ENCODE results near the gene RHOF. TPM values are rescaled to one million over a fixed set of nuclear protein-coding genes. Genes with fewer than 3 reads are reported as not detected.

RHOF gene
- polyA plus RNA-seq (ENCODE audit: insufficient read length), result 15.9 TPM
- long read RNA-seq, donor 1, transcript RHOF-201 (5 exons, 3,009 nt), result major isoform, 7 of 9 reads
- long read RNA-seq, donor 1, partial matches to known transcripts, result 0 of 9 reads
- long read RNA-seq, donor 1, other reads (novel, unspliced or antisense), result 0 of 9 reads
- long read RNA-seq, donor 2, transcript RHOF-201 (5 exons, 3,009 nt), result major isoform, 5 of 5 reads
- long read RNA-seq, donor 2, partial matches to known transcripts, result 0 of 5 reads
- long read RNA-seq, donor 2, other reads (novel, unspliced or antisense), result 0 of 5 reads
- long read RNA-seq, donor 3, partial matches to known transcripts, result 0 of 3 reads
- long read RNA-seq, donor 3, other reads (novel, unspliced or antisense), result 0 of 3 reads
- long read RNA-seq, donor 4, partial matches to known transcripts, result 0 of 2 reads
- long read RNA-seq, donor 4, other reads (novel, unspliced or antisense), result 0 of 2 reads
- long read RNA-seq, donor 5, transcript RHOF-201 (5 exons, 3,009 nt), result major isoform, 8 of 9 reads
- long read RNA-seq, donor 5, partial matches to known transcripts, result 0 of 9 reads
- long read RNA-seq, donor 5, other reads (novel, unspliced or antisense), result 0 of 9 reads
- long read RNA-seq, donor 6, partial matches to known transcripts, result 0 of 6 reads
- long read RNA-seq, donor 6, other reads (novel, unspliced or antisense), result 0 of 6 reads
- long read RNA-seq, donor 7, transcript RHOF-201 (5 exons, 3,009 nt), result major isoform, 11 of 12 reads
- long read RNA-seq, donor 7, partial matches to known transcripts, result 0 of 12 reads
- long read RNA-seq, donor 7, other reads (novel, unspliced or antisense), result 0 of 12 reads
- long read RNA-seq, donor 8, partial matches to known transcripts, result 11 of 13 reads
- long read RNA-seq, donor 8, other reads (novel, unspliced or antisense), result 0 of 13 reads

- no peak for DNase-seq
Measured at GRCh38 chr12:121793440-121793837, at the start of gene RHOF. Gene RHOF (minus strand): TSS chr12:121793688. CDS start chr12:121793633, 55 bp downstream.

GRCh38 chr12:121839993-121840761, 46.7 kb upstream of the RHOF start:
- no peak for DNase-seq

GRCh38 chr12:121839106-121839992, 45.9 kb upstream of the RHOF start:
- peak; percentile 97 for DNase-seq

GRCh38 chr12:121838126-121838525, 44.6 kb upstream of the RHOF start:
- DNase-seq, result no peak

- no peak for DNase-seq
Measured at GRCh38 chr12:121837680-121838079, 44.2 kb upstream of the RHOF start.

GRCh38 chr12:121831571-121832245, 38.2 kb upstream of the RHOF start:
- DNase-seq, result no peak

GRCh38 chr12:121830588-121831265, 37.2 kb upstream of the RHOF start:
- DNase-seq, result no peak

- DNase-seq, result no peak
Measured at GRCh38 chr12:121830134-121830533, 36.6 kb upstream of the RHOF start.

- no peak for DNase-seq
Measured at GRCh38 chr12:121829250-121829918, 35.9 kb upstream of the RHOF start.

GRCh38 chr12:121828826-121829225, 35.3 kb upstream of the RHOF start:
- no peak for DNase-seq

- DNase-seq, result no peak
Measured at GRCh38 chr12:121828306-121828705, 34.8 kb upstream of the RHOF start.

- no peak for DNase-seq
Measured at GRCh38 chr12:121827351-121828099, 34.0 kb upstream of the RHOF start.

GRCh38 chr12:121826318-121827150, 33.0 kb upstream of the RHOF start:
- no peak for DNase-seq

GRCh38 chr12:121825041-121825523, 31.6 kb upstream of the RHOF start:
- no peak for DNase-seq

GRCh38 chr12:121823727-121824115, 30.2 kb upstream of the RHOF start:
- DNase-seq, result no peak

- no peak for DNase-seq
Measured at GRCh38 chr12:121823101-121823726, 29.7 kb upstream of the RHOF start.

Data from left kidney (tissue), 8 donors.